HCT116 (cell line): Measurements from ENCODE around the gene BRSK1.

Source experiments
- CTCF ChIP-seq, 3 experiments: fragments of 200-600 bp in 1 of 3; sonication (generic) in 1 of 3; IDR thresholded peaks in 2 of 3; conservative IDR thresholded peaks in 1 of 3; 2 replicates each; pipeline ENCODE4 v1.5.1; 2012 to 2017; ENCODE audit warnings: low read depth in 2 of 3, low read length in 2 of 3, antibody characterized with exemption in 1 of 3, borderline replicate concordance in 1 of 3, control low read depth in 1 of 3, mild to moderate bottlenecking in 1 of 3, mixed read lengths in 1 of 3, mixed run types in 1 of 3, moderate library complexity in 1 of 3; ENCODE audit not compliant: insufficient read depth in 1 of 3
- POLR2A ChIP-seq: IDR thresholded peaks from 2 replicates; pipeline ENCODE4 v1.7.0; 2011; ENCODE audit warnings: borderline replicate concordance; ENCODE audit not compliant: insufficient read depth, insufficient read length; ENCODE audit errors: extremely low read depth

DNA sequence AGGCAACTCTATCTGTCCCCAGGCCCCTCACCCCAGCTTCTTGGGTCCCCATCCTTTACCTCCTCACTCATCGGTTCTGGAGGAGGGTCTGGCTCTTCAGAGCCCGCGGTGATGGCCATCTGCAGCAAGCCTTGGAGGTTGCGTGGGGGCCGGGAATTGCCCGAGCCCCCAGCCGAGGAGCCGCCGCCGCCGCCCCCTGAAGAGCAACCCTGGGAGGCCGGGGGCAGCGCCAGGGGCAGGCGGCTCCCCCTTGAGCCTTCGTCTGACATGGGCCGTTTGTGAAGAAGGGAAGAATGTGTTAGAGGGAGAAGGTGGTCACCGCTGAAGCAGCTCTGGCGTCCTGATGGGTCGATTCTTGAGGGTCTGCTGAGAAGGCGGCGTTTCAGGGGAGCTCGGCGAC lies 4.5 kb upstream of the BRSK1 start:
- TF ChIP-seq POLR2A (no peak), CTCF (IDR thresholded peaks at IDR 0.05 in 2 of 3, conservative IDR thresholded peaks at IDR 0.05 in 1 of 3; ENCODE audit: borderline replicate concordance in 1 of 3, insufficient read depth in 1 of 3, low read depth in 2 of 3, low read length in 2 of 3) (no peak)
